K562 treated with DMSO at 1 percent for 12 hours (cell line): ENCODE results near the gene LSM11. TPM values are rescaled to one million over a fixed set of nuclear protein-coding genes. Genes with fewer than 3 reads are reported as not detected.

Source experiments
- total RNA-seq: library from RNA; unstranded; fragments of 300-600 nt; gene quantifications from 2 replicates; pipeline ENCODE4 v1.2.3, GENCODE V29; 2022; ENCODE audit not compliant: insufficient read depth

Gene LSM11
- 2.4 and 6.0 TPM in 2 replicates for total RNA-seq

GRCh38 chr5:157743163-157744050, at the start of gene LSM11:
LSM11 (plus strand) TSS chr5:157743712; CDS start chr5:157743751, 39 bp downstream.

GRCh38 chr5:157731272-157732129, 12.0 kb upstream of the LSM11 start, which contains the start of gene THG1L:
THG1L (plus strand) TSS chr5:157731420; CDS start chr5:157731441, 21 bp downstream.

Other genes with a start within 250 kb of the LSM11 start
- gene ADAM19, start 167.9 kb upstream of the LSM11 start, total RNA-seq, result 3.1 and 10.9 TPM in 2 replicates
- 0.22 TPM in 1 of 2 replicates, not detected in the other for gene SOX30, start 91.3 kb upstream of the LSM11 start, total RNA-seq
- not detected in 2 replicates for gene C5orf52, start 72.2 kb upstream of the LSM11 start, total RNA-seq
- 6.9 and 10.9 TPM in 2 replicates for gene THG1L, start 12.3 kb upstream of the LSM11 start, total RNA-seq
- gene CLINT1, start 115.4 kb downstream of the LSM11 start, total RNA-seq, result 17.1 and 64.7 TPM in 2 replicates